Testis (tissue), 2 donors: ENCODE data around the gene TCP1.

ENCODE experiments used
- POLR2A ChIP-seq: fragments of 450-650 bp; IDR thresholded peaks from one replicate; pipeline ENCODE4 v1.6.1; 2017; ENCODE audit warnings: antibody characterized with exemption, mild to moderate bottlenecking, moderate library complexity
- TF ChIP-seq, protein P1 (sequence below), 3 experiments: fragments of 450-650 bp in 2 of 3; fragments of 200-600 bp in 1 of 3; sonication (generic) in 1 of 3; IDR thresholded peaks; one replicate each; pipeline ENCODE4 v1.5.1; 2016 to 2019; ENCODE audit warnings: antibody characterized with exemption in 3 of 3, mild to moderate bottlenecking in 2 of 3, moderate library complexity in 1 of 3

- TF ChIP-seq POLR2A, result no peak
- TF ChIP-seq, protein P1, sequence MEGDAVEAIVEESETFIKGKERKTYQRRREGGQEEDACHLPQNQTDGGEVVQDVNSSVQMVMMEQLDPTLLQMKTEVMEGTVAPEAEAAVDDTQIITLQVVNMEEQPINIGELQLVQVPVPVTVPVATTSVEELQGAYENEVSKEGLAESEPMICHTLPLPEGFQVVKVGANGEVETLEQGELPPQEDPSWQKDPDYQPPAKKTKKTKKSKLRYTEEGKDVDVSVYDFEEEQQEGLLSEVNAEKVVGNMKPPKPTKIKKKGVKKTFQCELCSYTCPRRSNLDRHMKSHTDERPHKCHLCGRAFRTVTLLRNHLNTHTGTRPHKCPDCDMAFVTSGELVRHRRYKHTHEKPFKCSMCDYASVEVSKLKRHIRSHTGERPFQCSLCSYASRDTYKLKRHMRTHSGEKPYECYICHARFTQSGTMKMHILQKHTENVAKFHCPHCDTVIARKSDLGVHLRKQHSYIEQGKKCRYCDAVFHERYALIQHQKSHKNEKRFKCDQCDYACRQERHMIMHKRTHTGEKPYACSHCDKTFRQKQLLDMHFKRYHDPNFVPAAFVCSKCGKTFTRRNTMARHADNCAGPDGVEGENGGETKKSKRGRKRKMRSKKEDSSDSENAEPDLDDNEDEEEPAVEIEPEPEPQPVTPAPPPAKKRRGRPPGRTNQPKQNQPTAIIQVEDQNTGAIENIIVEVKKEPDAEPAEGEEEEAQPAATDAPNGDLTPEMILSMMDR (IDR thresholded peaks at IDR 0.05), result no peak
These were observed 26.6 kb downstream of the TCP1 start for GRCh38 chr6:159762681-159763293.
